HepG2 (cell line): ENCODE data around the gene WDR91. TPM values are rescaled to one million over a fixed set of nuclear protein-coding genes. Genes with fewer than 3 reads are reported as not detected.

Experiments
- GRHL1 ChIP-seq: sonication (generic); formaldehyde crosslinking; conservative IDR thresholded peaks from 2 replicates; pipeline ENCODE4 v1.8.0; 2022; ENCODE audit warnings: missing genetic modification reagents
- GTF3A ChIP-seq: sonication (generic); formaldehyde crosslinking; conservative IDR thresholded peaks from 2 replicates; pipeline ENCODE4 v1.4.0; 2020; ENCODE audit warnings: mild to moderate bottlenecking, missing genetic modification reagents
- HMG20B ChIP-seq: conservative IDR thresholded peaks from 2 replicates; pipeline ENCODE4 v1.6.1; 2016; ENCODE audit warnings: missing genetic modification reagents, missing compliant biosample characterization
- ISL2 ChIP-seq: sonication (generic); formaldehyde crosslinking; IDR thresholded peaks from 2 replicates; pipeline ENCODE4 v1.5.0; 2020; ENCODE audit warnings: missing genetic modification reagents
- KDM4B ChIP-seq: sonication (generic); formaldehyde crosslinking; IDR thresholded peaks from 2 replicates; pipeline ENCODE4 v1.4.0; 2020; ENCODE audit warnings: missing genetic modification reagents
- NCOA2 ChIP-seq: sonication (generic); formaldehyde crosslinking; IDR thresholded peaks from 2 replicates; pipeline ENCODE4 v1.8.0; 2022; ENCODE audit warnings: inconsistent platforms
- NFE2L2 ChIP-seq: fragments of 150-350 bp; IDR thresholded peaks from 2 replicates; pipeline ENCODE4 v1.6.1; 2014; ENCODE audit warnings: low read length
- NPAS2 ChIP-seq: sonication (generic); formaldehyde crosslinking; IDR thresholded peaks from 2 replicates; pipeline ENCODE4 v1.8.0; 2022; ENCODE audit warnings: mild to moderate bottlenecking, missing genetic modification reagents, borderline replicate concordance
- REXO4 ChIP-seq: sonication (generic); formaldehyde crosslinking; IDR thresholded peaks from 2 replicates; pipeline ENCODE4 v1.8.0; 2022; ENCODE audit warnings: missing genetic modification reagents, mild to moderate bottlenecking, borderline replicate concordance
- SMC3 ChIP-seq: IDR thresholded peaks from 2 replicates; pipeline ENCODE4 v1.6.1; 2011; ENCODE audit warnings: low read length, improper control_type of control experiment
- TEAD3 ChIP-seq: optimal IDR thresholded peaks from 2 replicates; pipeline ENCODE3; 2016; ENCODE audit warnings: borderline replicate concordance
- ZNF121 ChIP-seq: sonication (generic); formaldehyde crosslinking; IDR thresholded peaks from 2 replicates; pipeline ENCODE4 v1.5.0; 2020; ENCODE audit warnings: mild to moderate bottlenecking, missing genetic modification reagents
- ZNF564 ChIP-seq: sonication (generic); formaldehyde crosslinking; IDR thresholded peaks from 2 replicates; pipeline ENCODE4 v1.8.1; 2023; ENCODE audit warnings: mild to moderate bottlenecking, missing genetic modification reagents
- polyA plus RNA-seq, 8 experiments: library from polyadenylated mRNA; depleted of rRNA in 3 of 8; stranded (reverse) in 7 of 8; unstranded in 1 of 8; fragments of >200 nt; fragmentation: Illumina TruSeq in 4 of 8; extraction: Trizol in 4 of 8; gene quantifications; 2 replicates each; pipeline versions ENCODE4 v1.2.1 to v1.2.3, GENCODE V29; 2011 to 2016; ENCODE audit warnings: low read depth in 4 of 8, missing spikeins in 1 of 8, mixed read lengths in 1 of 8; ENCODE audit not compliant: insufficient read depth in 1 of 8
- total RNA-seq, 5 experiments: library from RNA; depleted of rRNA; stranded (reverse); fragments of >200 nt; fragmentation: Illumina TruSeq; extraction: Trizol; gene quantifications; 2 replicates each; pipeline ENCODE4 v1.2.3, GENCODE V29; 2016; ENCODE audit warnings: low read depth in 1 of 5
- TF ChIP-seq, protein P1 (sequence below): IDR thresholded peaks from 2 replicates; pipeline ENCODE4 v1.6.1; 2012; ENCODE audit warnings: low read length, improper control_type of control experiment
- TF ChIP-seq, protein P2 (sequence below): sonication (generic); formaldehyde crosslinking; IDR thresholded peaks from 2 replicates; pipeline ENCODE4 v1.4.0; 2020; ENCODE audit warnings: missing genetic modification reagents, borderline replicate concordance
- TF ChIP-seq, protein P3 (sequence below): sonication (generic); formaldehyde crosslinking; IDR thresholded peaks from 2 replicates; pipeline ENCODE4 v1.4.0; 2020; ENCODE audit warnings: missing genetic modification reagents

The WDR91 gene
- total and polyA plus RNA-seq, 2 of the 13 experiments (the other 11 are each of a cell fraction or from before 2014, with no cell fraction given), result 11.6 to 12.1 TPM

- TF ChIP-seq HMG20B (CRISPR knock-in tag) (peak; percentile 17; the same call in 1 of the 2 replicates), ZNF564 (CRISPR knock-in tag) (peak; percentile 65; the same call in 1 of the 2 replicates), NCOA2 (CRISPR knock-in tag) (peak; percentile 80), REXO4 (CRISPR knock-in tag) (no peak), NPAS2 (CRISPR knock-in tag) (no peak), TEAD3 (CRISPR knock-in tag) (peak; percentile 91), GTF3A (no peak), SMC3 (peak; percentile 38; the same call in 1 of the 2 replicates), ISL2 (CRISPR knock-in tag) (peak; percentile 76), NFE2L2 (peak; percentile 59; the same call in 1 of the 2 replicates), GRHL1 (CRISPR knock-in tag) (no peak), KDM4B (CRISPR knock-in tag) (0 out of 2 replicates have a peak, but pooled peaks have one; percentile 51), ZNF121 (CRISPR knock-in tag) (peak; percentile 44; the same call in 1 of the 2 replicates)
- TF ChIP-seq, protein P1, sequence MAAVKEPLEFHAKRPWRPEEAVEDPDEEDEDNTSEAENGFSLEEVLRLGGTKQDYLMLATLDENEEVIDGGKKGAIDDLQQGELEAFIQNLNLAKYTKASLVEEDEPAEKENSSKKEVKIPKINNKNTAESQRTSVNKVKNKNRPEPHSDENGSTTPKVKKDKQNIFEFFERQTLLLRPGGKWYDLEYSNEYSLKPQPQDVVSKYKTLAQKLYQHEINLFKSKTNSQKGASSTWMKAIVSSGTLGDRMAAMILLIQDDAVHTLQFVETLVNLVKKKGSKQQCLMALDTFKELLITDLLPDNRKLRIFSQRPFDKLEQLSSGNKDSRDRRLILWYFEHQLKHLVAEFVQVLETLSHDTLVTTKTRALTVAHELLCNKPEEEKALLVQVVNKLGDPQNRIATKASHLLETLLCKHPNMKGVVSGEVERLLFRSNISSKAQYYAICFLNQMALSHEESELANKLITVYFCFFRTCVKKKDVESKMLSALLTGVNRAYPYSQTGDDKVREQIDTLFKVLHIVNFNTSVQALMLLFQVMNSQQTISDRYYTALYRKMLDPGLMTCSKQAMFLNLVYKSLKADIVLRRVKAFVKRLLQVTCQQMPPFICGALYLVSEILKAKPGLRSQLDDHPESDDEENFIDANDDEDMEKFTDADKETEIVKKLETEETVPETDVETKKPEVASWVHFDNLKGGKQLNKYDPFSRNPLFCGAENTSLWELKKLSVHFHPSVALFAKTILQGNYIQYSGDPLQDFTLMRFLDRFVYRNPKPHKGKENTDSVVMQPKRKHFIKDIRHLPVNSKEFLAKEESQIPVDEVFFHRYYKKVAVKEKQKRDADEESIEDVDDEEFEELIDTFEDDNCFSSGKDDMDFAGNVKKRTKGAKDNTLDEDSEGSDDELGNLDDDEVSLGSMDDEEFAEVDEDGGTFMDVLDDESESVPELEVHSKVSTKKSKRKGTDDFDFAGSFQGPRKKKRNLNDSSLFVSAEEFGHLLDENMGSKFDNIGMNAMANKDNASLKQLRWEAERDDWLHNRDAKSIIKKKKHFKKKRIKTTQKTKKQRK, result no peak
- TF ChIP-seq, protein P2, sequence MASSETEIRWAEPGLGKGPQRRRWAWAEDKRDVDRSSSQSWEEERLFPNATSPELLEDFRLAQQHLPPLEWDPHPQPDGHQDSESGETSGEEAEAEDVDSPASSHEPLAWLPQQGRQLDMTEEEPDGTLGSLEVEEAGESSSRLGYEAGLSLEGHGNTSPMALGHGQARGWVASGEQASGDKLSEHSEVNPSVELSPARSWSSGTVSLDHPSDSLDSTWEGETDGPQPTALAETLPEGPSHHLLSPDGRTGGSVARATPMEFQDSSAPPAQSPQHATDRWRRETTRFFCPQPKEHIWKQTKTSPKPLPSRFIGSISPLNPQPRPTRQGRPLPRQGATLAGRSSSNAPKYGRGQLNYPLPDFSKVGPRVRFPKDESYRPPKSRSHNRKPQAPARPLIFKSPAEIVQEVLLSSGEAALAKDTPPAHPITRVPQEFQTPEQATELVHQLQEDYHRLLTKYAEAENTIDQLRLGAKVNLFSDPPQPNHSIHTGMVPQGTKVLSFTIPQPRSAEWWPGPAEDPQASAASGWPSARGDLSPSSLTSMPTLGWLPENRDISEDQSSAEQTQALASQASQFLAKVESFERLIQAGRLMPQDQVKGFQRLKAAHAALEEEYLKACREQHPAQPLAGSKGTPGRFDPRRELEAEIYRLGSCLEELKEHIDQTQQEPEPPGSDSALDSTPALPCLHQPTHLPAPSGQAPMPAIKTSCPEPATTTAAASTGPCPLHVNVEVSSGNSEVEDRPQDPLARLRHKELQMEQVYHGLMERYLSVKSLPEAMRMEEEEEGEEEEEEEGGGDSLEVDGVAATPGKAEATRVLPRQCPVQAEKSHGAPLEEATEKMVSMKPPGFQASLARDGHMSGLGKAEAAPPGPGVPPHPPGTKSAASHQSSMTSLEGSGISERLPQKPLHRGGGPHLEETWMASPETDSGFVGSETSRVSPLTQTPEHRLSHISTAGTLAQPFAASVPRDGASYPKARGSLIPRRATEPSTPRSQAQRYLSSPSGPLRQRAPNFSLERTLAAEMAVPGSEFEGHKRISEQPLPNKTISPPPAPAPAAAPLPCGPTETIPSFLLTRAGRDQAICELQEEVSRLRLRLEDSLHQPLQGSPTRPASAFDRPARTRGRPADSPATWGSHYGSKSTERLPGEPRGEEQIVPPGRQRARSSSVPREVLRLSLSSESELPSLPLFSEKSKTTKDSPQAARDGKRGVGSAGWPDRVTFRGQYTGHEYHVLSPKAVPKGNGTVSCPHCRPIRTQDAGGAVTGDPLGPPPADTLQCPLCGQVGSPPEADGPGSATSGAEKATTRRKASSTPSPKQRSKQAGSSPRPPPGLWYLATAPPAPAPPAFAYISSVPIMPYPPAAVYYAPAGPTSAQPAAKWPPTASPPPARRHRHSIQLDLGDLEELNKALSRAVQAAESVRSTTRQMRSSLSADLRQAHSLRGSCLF, result no peak
- TF ChIP-seq, protein P3, sequence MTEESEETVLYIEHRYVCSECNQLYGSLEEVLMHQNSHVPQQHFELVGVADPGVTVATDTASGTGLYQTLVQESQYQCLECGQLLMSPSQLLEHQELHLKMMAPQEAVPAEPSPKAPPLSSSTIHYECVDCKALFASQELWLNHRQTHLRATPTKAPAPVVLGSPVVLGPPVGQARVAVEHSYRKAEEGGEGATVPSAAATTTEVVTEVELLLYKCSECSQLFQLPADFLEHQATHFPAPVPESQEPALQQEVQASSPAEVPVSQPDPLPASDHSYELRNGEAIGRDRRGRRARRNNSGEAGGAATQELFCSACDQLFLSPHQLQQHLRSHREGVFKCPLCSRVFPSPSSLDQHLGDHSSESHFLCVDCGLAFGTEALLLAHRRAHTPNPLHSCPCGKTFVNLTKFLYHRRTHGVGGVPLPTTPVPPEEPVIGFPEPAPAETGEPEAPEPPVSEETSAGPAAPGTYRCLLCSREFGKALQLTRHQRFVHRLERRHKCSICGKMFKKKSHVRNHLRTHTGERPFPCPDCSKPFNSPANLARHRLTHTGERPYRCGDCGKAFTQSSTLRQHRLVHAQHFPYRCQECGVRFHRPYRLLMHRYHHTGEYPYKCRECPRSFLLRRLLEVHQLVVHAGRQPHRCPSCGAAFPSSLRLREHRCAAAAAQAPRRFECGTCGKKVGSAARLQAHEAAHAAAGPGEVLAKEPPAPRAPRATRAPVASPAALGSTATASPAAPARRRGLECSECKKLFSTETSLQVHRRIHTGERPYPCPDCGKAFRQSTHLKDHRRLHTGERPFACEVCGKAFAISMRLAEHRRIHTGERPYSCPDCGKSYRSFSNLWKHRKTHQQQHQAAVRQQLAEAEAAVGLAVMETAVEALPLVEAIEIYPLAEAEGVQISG (CRISPR knock-in tag), result peak; percentile 36
Observed at GRCh38 chr7:135147899-135148721, 63.2 kb downstream of the WDR91 start, which contains the start of gene TMEM140 (continued).
